B cell (primary cell): ENCODE results near the gene PARVA. TPM values are rescaled to one million over a fixed set of nuclear protein-coding genes. Genes with fewer than 3 reads are reported as not detected.

Experiments
- ATAC-seq: fragments of 200-7000 bp; cut with Tn5 transposase; one replicate; pipeline ENCODE4 v1.10.0; 2021; ENCODE audit warnings: low read depth, mild to moderate bottlenecking, moderate number of reproducible peaks, moderate library complexity
- CTCF ChIA-PET: fragments of 350-600 bp; sonication (Branson Sonifier 250); formaldehyde crosslinking; loops from one replicate; lab custom pipeline; 2021; ENCODE audit warnings: antibody characterized with exemption, inconsistent platforms; lab: Charles Lee
- POLR2A ChIA-PET: fragments of 350-600 bp; sonication (Branson Sonifier 250); formaldehyde crosslinking; loops from one replicate; lab custom pipeline; 2021; ENCODE audit warnings: antibody characterized with exemption; lab: Charles Lee
- DNase-seq: peaks from one replicate; pipeline ENCODE4 v3.0.0; 2013
- H2AFZ ChIP-seq: 2 replicates; pipeline ENCODE4 v1.6.1; 2012; ENCODE audit warnings: mild to moderate bottlenecking, low read depth, low read length; ENCODE audit not compliant: insufficient read depth, poor library complexity, severe bottlenecking
- H3K27ac ChIP-seq, 2 donors: 1 replicate in 1 of 2; 2 replicates in 1 of 2; pipeline ENCODE4 v1.5.1; 2012 to 2013; ENCODE audit warnings: low read length in 2 of 2, mild to moderate bottlenecking in 2 of 2, moderate library complexity in 1 of 2
- H3K27me3 ChIP-seq, 4 experiments: fragments of 200-600 bp in 1 of 4; sonication (generic) in 1 of 4; replicated peaks in 1 of 4; 1 replicate in 2 of 4; 2 replicates in 2 of 4; pipeline versions ENCODE4 v1.6.1 to v1.7.0; 2013 to 2016; ENCODE audit warnings: low read length in 3 of 4, mild to moderate bottlenecking in 2 of 4, mixed read lengths in 1 of 4, moderate library complexity in 1 of 4; ENCODE audit not compliant: insufficient read depth in 4 of 4, control insufficient read depth in 3 of 4; ENCODE audit errors: control extremely low read depth in 1 of 4
- H3K36me3 ChIP-seq, 2 experiments: replicated peaks in 1 of 2; 1 replicate in 1 of 2; 2 replicates in 1 of 2; pipeline versions ENCODE4 v1.6.1 to v1.7.1; 2013; ENCODE audit warnings: low read length in 1 of 2; ENCODE audit not compliant: insufficient read depth in 2 of 2, control insufficient read depth in 1 of 2; ENCODE audit errors: control extremely low read depth in 1 of 2, extremely low read depth in 1 of 2
- H3K4me1 ChIP-seq, 2 donors: fragments of 200-600 bp in 1 of 2; sonication (generic) in 1 of 2; 1 replicate in 1 of 2; 2 replicates in 1 of 2; pipeline versions ENCODE4 v1.5.1 to v1.6.1; 2013 to 2017; ENCODE audit warnings: low read length in 2 of 2; ENCODE audit not compliant: control insufficient read depth in 2 of 2, insufficient read depth in 2 of 2
- H3K4me2 ChIP-seq: replicated peaks from 2 replicates; pipeline ENCODE3; 2012; ENCODE audit warnings: mild to moderate bottlenecking, low read depth, low read length; ENCODE audit not compliant: poor library complexity, severe bottlenecking
- H3K4me3 ChIP-seq, 5 experiments: fragments of 200-600 bp in 1 of 5; sonication (generic) in 1 of 5; 1 replicate in 3 of 5; 2 replicates in 2 of 5; pipeline versions ENCODE4 v1.5.1 to v1.7.0; 2011 to 2016; ENCODE audit warnings: low read length in 4 of 5, mild to moderate bottlenecking in 4 of 5, low read depth in 2 of 5, control low read depth in 1 of 5, moderate library complexity in 1 of 5; ENCODE audit not compliant: insufficient read depth in 1 of 5; ENCODE audit errors: control extremely low read depth in 1 of 5, extremely low read depth in 1 of 5
- H3K79me2 ChIP-seq: fragments of 200-600 bp; sonication (generic); one replicate; pipeline ENCODE4 v1.6.0; 2016; ENCODE audit warnings: low read length; ENCODE audit not compliant: control insufficient read depth, insufficient read depth
- H3K9ac ChIP-seq: fragments of 200-600 bp; sonication (generic); 2 replicates; pipeline ENCODE4 v1.6.1; 2017; ENCODE audit warnings: mild to moderate bottlenecking, low read length, moderate library complexity
- H3K9me3 ChIP-seq, 3 donors: one replicate each; pipeline versions ENCODE4 v1.6.1 to v1.7.1; 2013; ENCODE audit warnings: low read length in 2 of 3; ENCODE audit not compliant: control insufficient read depth in 2 of 3, insufficient read depth in 1 of 3; ENCODE audit errors: control extremely low read depth in 1 of 3
- H4K20me1 ChIP-seq: 2 replicates; pipeline ENCODE4 v1.6.0; 2012; ENCODE audit warnings: mild to moderate bottlenecking, low read length; ENCODE audit not compliant: insufficient read depth, control insufficient read depth, poor library complexity, severe bottlenecking
- H3K27ac Mint-ChIP-seq: one replicate; pipeline ENCODE4 v1.8.0; 2021; ENCODE audit warnings: mixed read lengths
- H3K27me3 Mint-ChIP-seq: one replicate; pipeline ENCODE4 v1.8.0; 2021; ENCODE audit warnings: mixed read lengths
- H3K4me1 Mint-ChIP-seq: one replicate; pipeline ENCODE4 v1.8.0; 2021; ENCODE audit warnings: mixed read lengths
- H3K4me3 Mint-ChIP-seq: one replicate; pipeline ENCODE4 v1.8.0; 2021; ENCODE audit warnings: mixed read lengths
- H3K9me3 Mint-ChIP-seq: one replicate; pipeline ENCODE4 v1.8.0; 2022; ENCODE audit warnings: mixed read lengths; ENCODE audit not compliant: insufficient read depth
- CTCF ChIP-seq: fragments of 200-600 bp; IDR thresholded peaks from one replicate; pipeline ENCODE4 v1.8.0; 2022; ENCODE audit warnings: antibody characterized with exemption, mild to moderate bottlenecking
- EZH2 ChIP-seq: IDR thresholded peaks from 2 replicates; pipeline ENCODE4 v1.6.1; 2012; ENCODE audit warnings: borderline replicate concordance, low read depth, mild to moderate bottlenecking, moderate library complexity, low read length; ENCODE audit not compliant: insufficient read depth, poor library complexity, severe bottlenecking
- intact Hi-C: fragments of 100-400 bp; cut with micrococcal nuclease; formaldehyde crosslinking; loops from one replicate; pipeline ENCODE4 v1.10.0; 2022
- polyA plus RNA-seq: library from polyadenylated mRNA; depleted of rRNA; stranded (reverse); fragments of >200 nt; gene quantifications from 2 replicates; pipeline ENCODE4 v1.2.3, GENCODE V29; 2012
- total RNA-seq, 2 donors: library from RNA; stranded (reverse); fragments of 120-200 nt in 1 of 2; gene quantifications; 1 replicate in 1 of 2; 2 replicates in 1 of 2; pipeline versions ENCODE4 v1.2.3 to v1.2.4, GENCODE V29; 2013 to 2022

Gene PARVA
- total and polyA plus RNA-seq, 2 donors (not counting 1 experiment from before 2014, with no cell fraction given): not detected

GRCh38 chr11:12494699-12495098 lies 117.3 kb downstream of the PARVA start:
- H3K27me3 Mint-ChIP-seq: no peaks in the 10 kb centered on the region
- CTCF ChIA-PET: no interaction called here
- POLR2A ChIA-PET: no interaction called here

More at GRCh38 chr11:12494699-12495098, 117.3 kb downstream of the PARVA start:
- Mint-ChIP-seq H3K4me1 (no peaks in the 10 kb centered on the region), H3K27ac (no peak overlapping the region), H3K4me3 (no peak overlapping the region), H3K9me3 (no peaks in the 10 kb centered on the region)
- Histone ChIP-seq H3K4me2 (no peak overlapping the region), H3K4me1 (no peaks in the 10 kb centered on the region), H2AFZ (no peak overlapping the region), H3K9ac (no peak overlapping the region), H3K9me3 (peaks cover 0 to 5% (median 0%) of the 10 kb centered on the region in 3 donors), H3K27me3 (no peaks in the 10 kb centered on the region), H3K79me2 (no peaks in the 10 kb centered on the region), H3K4me3 (no peak overlapping the region), H4K20me1 (no peaks in the 10 kb centered on the region), H3K36me3 (no peaks in the 10 kb centered on the region), H3K27ac (no peak overlapping the region)
- TF ChIP-seq EZH2 (no peak), CTCF (no peak)
- DNase-seq: no peak
- no peak for ATAC-seq
- intact Hi-C loops: no loop called here
